Endothelial cell of umbilical vein (primary cell): Measurements from ENCODE around the gene KLK1. TPM values are rescaled to one million over a fixed set of nuclear protein-coding genes. Genes with fewer than 3 reads are reported as not detected.

Experiments
- BruUV-seq: library from RNA; stranded (reverse); fragments of 400-500 nt; replicated peaks from 2 replicates; lab custom pipeline; 2021; lab: Mats Ljungman, UMichigan
- CTCF ChIA-PET: fragments of 300-600, 350-600 bp; sonication (Branson Sonifier 250); formaldehyde crosslinking; loops from one replicate; lab custom pipeline; 2021; ENCODE audit warnings: antibody characterized with exemption, inconsistent platforms; lab: Charles Lee
- POLR2A ChIA-PET: fragments of 300-600, 350-600 bp; sonication (Branson Sonifier 250); formaldehyde crosslinking; loops from one replicate; lab custom pipeline; 2021; ENCODE audit warnings: antibody characterized with exemption, inconsistent platforms; lab: Charles Lee
- DNase-seq: peaks from one replicate; pipeline ENCODE4 v3.0.0-alpha.2; 2011; ENCODE audit warnings: low read depth, low spot score
- FAIRE-seq: peaks from 2 replicates; lab custom pipeline; 2011; peaks lifted over from hg19 to GRCh38; lab: Jason Lieb, UNC
- H2AFZ ChIP-seq: 2 replicates; pipeline ENCODE4 v1.6.0; 2012; ENCODE audit warnings: low read depth, low read length, control low read depth, inconsistent platforms
- H3K27ac ChIP-seq: 2 replicates; pipeline ENCODE4 v1.5.1; 2011; ENCODE audit warnings: low read depth, mild to moderate bottlenecking, control low read depth, low read length, moderate library complexity; ENCODE audit not compliant: insufficient read depth
- H3K27me3 ChIP-seq, 2 experiments: 2 replicates each; pipeline versions ENCODE4 v1.6.0 to v1.6.1; 2011; ENCODE audit warnings: low read length in 2 of 2, mixed read lengths in 1 of 2; ENCODE audit not compliant: control insufficient read depth in 2 of 2, insufficient read depth in 2 of 2
- H3K36me3 ChIP-seq, 2 experiments: 2 replicates in 1 of 2; 3 replicates in 1 of 2; pipeline ENCODE4 v1.5.1; 2011; ENCODE audit warnings: low read length in 2 of 2, mild to moderate bottlenecking in 1 of 2, moderate library complexity in 1 of 2; ENCODE audit not compliant: control insufficient read depth in 2 of 2, insufficient read depth in 2 of 2; ENCODE audit errors: extremely low read depth in 1 of 2
- H3K4me1 ChIP-seq: 3 replicates; pipeline ENCODE4 v1.5.1; 2011; ENCODE audit warnings: mild to moderate bottlenecking, low read length; ENCODE audit not compliant: control insufficient read depth, insufficient read depth; ENCODE audit errors: extremely low read depth
- H3K4me2 ChIP-seq: 2 replicates; pipeline ENCODE4 v1.6.1; 2011; ENCODE audit warnings: low read length, control low read depth, mixed read lengths; ENCODE audit not compliant: insufficient read depth
- H3K4me3 ChIP-seq, 3 experiments: fragments of 200-600 bp in 1 of 3; sonication (generic), shearing (Covaris generic) in 1 of 3; replicated peaks in 1 of 3; 2 replicates each; pipeline ENCODE4 v1.5.1; 2011 to 2016; ENCODE audit warnings: control low read depth in 3 of 3, low read length in 3 of 3, mild to moderate bottlenecking in 2 of 3, inconsistent platforms in 1 of 3, low read depth in 1 of 3, moderate library complexity in 1 of 3; ENCODE audit not compliant: insufficient read depth in 1 of 3
- H3K79me2 ChIP-seq: 2 replicates; pipeline ENCODE4 v1.6.0; 2012; ENCODE audit warnings: low read length, inconsistent platforms; ENCODE audit not compliant: control insufficient read depth, insufficient read depth
- H3K9ac ChIP-seq: replicated peaks from 2 replicates; pipeline ENCODE3; 2011; ENCODE audit warnings: low read length, control low read depth; ENCODE audit not compliant: insufficient read depth; ENCODE audit errors: extremely low read depth
- H3K9me1 ChIP-seq: replicated peaks from 3 replicates; pipeline ENCODE4 v1.6.0; 2011; ENCODE audit warnings: mild to moderate bottlenecking, low read length; ENCODE audit not compliant: control insufficient read depth, insufficient read depth; ENCODE audit errors: extremely low read depth
- H3K9me3 ChIP-seq: replicated peaks from 2 replicates; pipeline ENCODE4 v1.5.1; 2012; ENCODE audit warnings: low read length, inconsistent platforms; ENCODE audit not compliant: control insufficient read depth, insufficient read depth
- H4K20me1 ChIP-seq: replicated peaks from 2 replicates; pipeline ENCODE3; 2011; ENCODE audit warnings: mild to moderate bottlenecking, low read length; ENCODE audit not compliant: control insufficient read depth, insufficient read depth; ENCODE audit errors: extremely low read depth
- CTCF ChIP-seq, 2 donors: IDR thresholded peaks; 1 replicate in 1 of 2; 2 replicates in 1 of 2; pipeline ENCODE4 v1.5.1; 2011; ENCODE audit warnings: low read length in 2 of 2, mild to moderate bottlenecking in 2 of 2, moderate library complexity in 2 of 2, control low read depth in 1 of 2, inconsistent platforms in 1 of 2, low read depth in 1 of 2; ENCODE audit not compliant: insufficient read depth in 1 of 2; ENCODE audit errors: extremely low read depth in 1 of 2
- EZH2 ChIP-seq: IDR thresholded peaks from 2 replicates; pipeline ENCODE4 v1.6.1; 2012; ENCODE audit warnings: borderline replicate concordance, low read depth, mild to moderate bottlenecking, moderate library complexity, low read length, inconsistent platforms; ENCODE audit not compliant: severe bottlenecking
- FOS ChIP-seq: IDR thresholded peaks from 2 replicates; pipeline ENCODE4 v1.6.1; 2011; ENCODE audit warnings: mild to moderate bottlenecking, low read length, moderate library complexity, borderline replicate concordance; ENCODE audit not compliant: insufficient read depth
- GATA2 ChIP-seq: IDR thresholded peaks from 2 replicates; pipeline ENCODE4 v1.7.0; 2011; ENCODE audit warnings: low read depth, mild to moderate bottlenecking, moderate library complexity, mixed read lengths, low read length; ENCODE audit not compliant: insufficient read length, insufficient read depth
- JUN ChIP-seq: IDR thresholded peaks from 2 replicates; pipeline ENCODE4 v1.6.1; 2011; ENCODE audit warnings: borderline replicate concordance, low read depth; ENCODE audit not compliant: insufficient read length, insufficient read depth
- MYC ChIP-seq: IDR thresholded peaks from one replicate; pipeline ENCODE4 v1.6.1; 2011; ENCODE audit warnings: mild to moderate bottlenecking, low read depth, low read length
- POLR2A ChIP-seq: IDR thresholded peaks from 2 replicates; pipeline ENCODE4 v1.6.1; 2012; ENCODE audit warnings: low read depth, mild to moderate bottlenecking, control low read depth, low read length
- POLR2AphosphoS5 ChIP-seq: IDR thresholded peaks from 2 replicates; pipeline ENCODE4 v1.6.1; 2012; ENCODE audit warnings: low read depth, mild to moderate bottlenecking, control low read depth, low read length, moderate library complexity; ENCODE audit not compliant: insufficient read depth
- dilution Hi-C: fragments of 300-500 bp; cut with MboI; formaldehyde crosslinking; loops from one replicate; pipeline ENCODE4 v1.15.0; 2019; ENCODE audit warnings: low sequenced_read_pairs; ENCODE audit not compliant: extremely low pct_ligation_motif_present
- intact Hi-C: fragments of 100-400 bp; cut with micrococcal nuclease; formaldehyde crosslinking; loops from one replicate; pipeline ENCODE4 v1.10.0; 2022
- polyA plus RNA-seq, 4 experiments: library from polyadenylated mRNA; depleted of rRNA in 3 of 4; stranded (reverse) in 3 of 4; unstranded in 1 of 4; fragments of >200 nt; gene quantifications; 2 replicates each; pipeline versions ENCODE4 v1.2.1 to v1.2.3, GENCODE V29; 2011 to 2012; ENCODE audit warnings: missing spikeins in 1 of 4
- total RNA-seq: library from RNA; stranded (reverse); gene quantifications from 2 replicates; pipeline ENCODE4 v1.2.3, GENCODE V29; 2021
- TF ChIP-seq, protein P1 (sequence below): IDR thresholded peaks from 2 replicates; pipeline ENCODE4 v1.6.1; 2011; ENCODE audit not compliant: insufficient read depth, insufficient read length

Gene KLK1
- total and polyA plus RNA-seq, 2 donors (not counting 3 experiments of a cell fraction or from before 2014, with no cell fraction given), result 0.08 TPM; not detected in 1

GRCh38 chr19:50843701-50844221 lies 20.2 kb upstream of the KLK1 start:
- Histone ChIP-seq H3K4me1 (no peaks in the 10 kb centered on the region), H3K79me2 (no peaks in the 10 kb centered on the region), H3K4me3 (no peak overlapping the region), H3K27me3 (no peaks in the 10 kb centered on the region), H3K27ac (no peak overlapping the region), H3K4me2 (no peak overlapping the region), H2AFZ (no peak overlapping the region), H3K9me1 (no peaks in the 10 kb centered on the region), H4K20me1 (no peaks in the 10 kb centered on the region), H3K9me3 (no peaks in the 10 kb centered on the region), H3K9ac (no peak overlapping the region), H3K36me3 (no peaks in the 10 kb centered on the region)
- dilution Hi-C loops, result no loop called here
- TF ChIP-seq JUN, result no peak
- TF ChIP-seq MYC, result no peak
- TF ChIP-seq FOS, result no peak
- TF ChIP-seq, protein P1, sequence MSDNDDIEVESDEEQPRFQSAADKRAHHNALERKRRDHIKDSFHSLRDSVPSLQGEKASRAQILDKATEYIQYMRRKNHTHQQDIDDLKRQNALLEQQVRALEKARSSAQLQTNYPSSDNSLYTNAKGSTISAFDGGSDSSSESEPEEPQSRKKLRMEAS, result no peak
- no peak for TF ChIP-seq POLR2AphosphoS5
- TF ChIP-seq GATA2, result no peak
- BruUV-seq, result no TSS peak
- POLR2A ChIA-PET, result no interaction called here
- CTCF ChIA-PET, result no interaction called here
- DNase-seq (no peak), FAIRE-seq (no peak)
- intact Hi-C loops, result no loop called here

DNA sequence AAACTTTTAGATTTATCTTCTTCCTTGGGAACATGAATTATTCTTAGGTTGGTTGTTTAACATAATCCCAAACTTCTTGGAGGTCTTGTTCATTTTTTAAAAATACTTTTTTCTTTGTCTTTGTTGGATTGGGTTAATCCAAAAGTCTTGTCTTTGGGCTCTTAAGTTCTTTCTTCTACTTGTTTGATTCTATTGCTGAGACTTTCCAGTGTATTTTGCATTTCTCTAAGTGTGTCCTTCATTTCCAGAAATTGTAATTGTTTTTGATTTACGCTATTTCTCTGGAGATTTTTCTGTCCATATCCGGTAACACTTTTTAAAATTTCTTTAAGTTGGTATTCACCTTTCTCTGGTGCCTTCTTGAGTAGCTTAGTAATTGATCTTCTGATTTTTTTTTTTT lies 19.6 kb upstream of the KLK1 start:
- Histone ChIP-seq H3K4me3 (no peak overlapping the region), H4K20me1 (no peaks in the 10 kb centered on the region), H3K9me1 (no peaks in the 10 kb centered on the region), H3K9me3 (no peaks in the 10 kb centered on the region), H3K9ac (no peak overlapping the region), H3K4me1 (no peaks in the 10 kb centered on the region), H2AFZ (no peak overlapping the region), H3K4me2 (no peak overlapping the region), H3K36me3 (no peaks in the 10 kb centered on the region), H3K27ac (no peak overlapping the region), H3K27me3 (no peaks in the 10 kb centered on the region), H3K79me2 (no peaks in the 10 kb centered on the region)
- no peak for DNase-seq
- intact Hi-C loops, result no loop called here
- ChIA-PET CTCF (no interaction called here), POLR2A (no interaction called here)
- BruUV-seq, result no TSS peak
- no peak for TF ChIP-seq MYC
- TF ChIP-seq CTCF (IDR thresholded peaks at IDR 0.05; ENCODE audit: extremely low read depth in 1 of 2, insufficient read depth in 1 of 2, low read depth in 1 of 2, low read length in 2 of 2), result no peak
- TF ChIP-seq FOS, result no peak
- no peak for TF ChIP-seq POLR2A
- no peak for TF ChIP-seq EZH2
- TF ChIP-seq JUN, result no peak
- TF ChIP-seq GATA2, result no peak
- no peak for TF ChIP-seq POLR2AphosphoS5
- TF ChIP-seq, protein P1, result no peak
- no peak for FAIRE-seq
- dilution Hi-C loops, result no loop called here
